LNCaP clone FGC (cell line): ENCODE results near the gene MACROD2.
A peak's percentile ranks its signal among the peaks of the same experiment; 100 is the strongest.

Experiments
- DNase-seq: peaks from one replicate; pipeline ENCODE4 v3.0.0-alpha.2; 2011; ENCODE audit warnings: low read depth
- H3K4me3 ChIP-seq: 2 replicates; pipeline ENCODE4 v1.5.1; 2011; ENCODE audit warnings: mild to moderate bottlenecking, low read depth, low read length, control low read depth
- TF ChIP-seq, protein P1 (sequence below): IDR thresholded peaks from 2 replicates; pipeline ENCODE4 v1.5.1; 2012; ENCODE audit warnings: mild to moderate bottlenecking; ENCODE audit not compliant: control insufficient read depth, insufficient read depth; ENCODE audit errors: extremely low read depth

Gene MACROD2

DNA sequence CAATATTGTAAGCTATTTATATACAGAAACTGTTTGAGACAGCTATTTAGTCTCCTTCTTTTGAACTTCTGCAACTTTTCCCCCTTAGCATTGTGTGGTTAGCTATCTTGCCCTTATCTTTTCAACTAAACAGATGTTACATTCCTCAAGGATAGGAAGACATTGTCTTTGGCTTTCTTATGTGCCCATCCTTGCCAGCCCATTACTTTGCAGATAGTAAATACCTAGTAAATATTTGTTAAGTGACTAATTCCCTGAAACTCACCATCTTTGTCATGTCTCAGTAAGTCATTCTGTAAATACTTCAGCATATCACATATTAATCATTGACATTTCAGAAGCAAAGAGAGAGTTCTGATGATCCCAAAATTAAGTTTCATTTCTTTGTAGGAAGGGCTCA, 411.2 kb downstream of the MACROD2 start:
- TF ChIP-seq, protein P1, sequence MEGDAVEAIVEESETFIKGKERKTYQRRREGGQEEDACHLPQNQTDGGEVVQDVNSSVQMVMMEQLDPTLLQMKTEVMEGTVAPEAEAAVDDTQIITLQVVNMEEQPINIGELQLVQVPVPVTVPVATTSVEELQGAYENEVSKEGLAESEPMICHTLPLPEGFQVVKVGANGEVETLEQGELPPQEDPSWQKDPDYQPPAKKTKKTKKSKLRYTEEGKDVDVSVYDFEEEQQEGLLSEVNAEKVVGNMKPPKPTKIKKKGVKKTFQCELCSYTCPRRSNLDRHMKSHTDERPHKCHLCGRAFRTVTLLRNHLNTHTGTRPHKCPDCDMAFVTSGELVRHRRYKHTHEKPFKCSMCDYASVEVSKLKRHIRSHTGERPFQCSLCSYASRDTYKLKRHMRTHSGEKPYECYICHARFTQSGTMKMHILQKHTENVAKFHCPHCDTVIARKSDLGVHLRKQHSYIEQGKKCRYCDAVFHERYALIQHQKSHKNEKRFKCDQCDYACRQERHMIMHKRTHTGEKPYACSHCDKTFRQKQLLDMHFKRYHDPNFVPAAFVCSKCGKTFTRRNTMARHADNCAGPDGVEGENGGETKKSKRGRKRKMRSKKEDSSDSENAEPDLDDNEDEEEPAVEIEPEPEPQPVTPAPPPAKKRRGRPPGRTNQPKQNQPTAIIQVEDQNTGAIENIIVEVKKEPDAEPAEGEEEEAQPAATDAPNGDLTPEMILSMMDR: no peak
- no peak overlapping the region for H3K4me3 ChIP-seq
- peak; percentile 31 for DNase-seq

DNA sequence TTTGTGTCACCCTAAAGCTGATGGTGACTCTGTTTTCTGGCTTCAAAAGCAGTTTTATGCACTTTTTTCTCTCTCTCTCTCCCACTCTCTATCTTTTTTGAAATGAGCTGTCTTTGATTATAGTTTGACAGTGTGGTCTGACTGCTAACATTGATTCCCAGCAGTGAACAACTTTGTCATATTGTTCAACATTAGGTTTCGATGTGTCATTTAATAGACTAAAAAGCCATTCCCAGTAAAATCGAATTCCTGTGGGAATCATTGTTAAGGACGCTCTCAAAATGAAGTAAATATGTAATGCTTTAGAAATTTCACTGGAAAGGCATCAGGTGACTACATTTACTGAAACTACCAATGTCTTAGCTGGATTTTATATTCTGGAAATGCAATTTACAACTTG, 412.0 kb downstream of the MACROD2 start:
- H3K4me3 ChIP-seq: no peak overlapping the region

DNA sequence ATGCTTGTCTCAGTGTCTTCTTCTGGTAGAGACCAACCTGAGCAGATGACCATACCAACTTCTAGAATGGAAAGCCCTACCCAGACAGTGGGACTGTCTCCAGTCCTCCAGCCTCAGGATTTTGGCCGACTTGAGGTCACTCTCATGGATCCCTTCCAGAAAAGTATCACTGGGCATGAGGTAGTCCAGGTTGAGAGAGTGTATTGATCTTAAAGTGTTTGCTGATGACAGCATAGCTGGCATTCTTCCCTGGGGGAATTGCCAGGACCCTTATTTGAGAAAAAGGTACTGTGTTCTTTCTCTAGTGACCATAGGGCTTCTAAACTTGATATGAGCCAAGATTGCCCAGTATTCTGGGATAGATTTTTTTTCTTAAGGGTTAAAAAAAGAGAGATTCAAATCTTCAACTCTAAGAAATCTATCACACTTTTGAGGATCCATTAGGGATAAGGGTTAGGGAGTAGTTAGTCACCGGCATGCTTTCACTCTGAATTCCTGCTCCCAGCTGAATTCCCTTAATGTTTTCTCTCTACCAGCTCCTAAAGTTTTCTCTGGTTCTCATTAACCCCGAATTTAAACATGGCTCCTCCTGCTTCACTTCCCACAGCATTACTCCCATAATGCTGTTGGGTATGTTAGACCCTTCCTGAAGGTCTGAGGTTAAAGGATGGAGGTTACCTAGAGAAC, 415.7 kb downstream of the MACROD2 start:
- TF ChIP-seq, protein P1: no peak
- DNase-seq: no peak
- no peak overlapping the region for H3K4me3 ChIP-seq

More for the DNA sequence above, 412.0 kb downstream of the MACROD2 start:
- no peak for DNase-seq
- TF ChIP-seq, protein P1: no peak

DNA sequence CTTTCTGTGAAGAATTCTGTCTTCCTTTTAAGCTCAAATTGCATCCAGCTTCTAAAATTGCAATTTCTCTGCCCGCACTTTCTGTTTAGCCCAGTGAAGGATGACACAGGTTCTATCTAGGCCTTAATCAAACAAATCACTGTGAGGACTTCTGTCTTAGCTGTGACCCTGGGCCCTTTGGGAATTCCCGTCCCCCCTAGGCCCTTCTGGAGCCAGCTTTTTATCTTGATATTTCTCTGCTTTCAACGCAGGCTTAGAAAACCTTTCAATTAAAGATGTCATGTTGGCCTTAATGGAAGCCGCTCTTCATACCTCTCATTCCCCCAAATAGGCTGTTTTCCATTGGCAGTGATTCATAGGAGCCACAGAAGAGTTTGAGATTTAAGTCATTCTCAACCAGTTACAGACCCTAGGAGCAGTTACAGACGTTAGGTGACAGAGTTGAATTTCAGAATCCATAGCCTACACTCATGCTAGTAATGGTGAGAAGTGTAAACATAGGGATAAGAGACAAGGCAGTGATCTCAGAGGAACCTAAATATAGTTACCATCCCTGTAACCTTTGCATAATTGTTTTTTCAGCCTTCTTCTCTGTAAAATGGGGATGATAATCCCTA, 416.9 kb downstream of the MACROD2 start:
- no peak overlapping the region for H3K4me3 ChIP-seq

DNA sequence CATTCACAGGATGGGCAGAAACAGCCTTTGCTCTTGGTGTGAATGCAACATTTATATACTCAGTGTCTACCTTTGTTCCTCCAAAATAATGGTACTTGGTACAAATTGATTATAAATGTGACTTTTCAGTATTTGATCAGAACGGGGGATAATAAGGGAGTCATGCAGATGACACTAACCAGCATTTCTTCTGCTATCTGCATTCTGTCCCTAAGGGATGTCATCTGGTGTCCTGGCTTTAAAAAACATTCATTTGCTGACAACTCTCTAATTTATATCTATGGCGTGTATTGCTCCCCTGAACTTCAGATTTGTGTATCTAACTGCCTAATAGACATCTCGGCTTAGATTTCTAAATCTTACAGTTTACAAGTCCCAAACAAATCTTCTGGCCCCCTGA, 418.5 kb downstream of the MACROD2 start:
- no peak for DNase-seq
- TF ChIP-seq, protein P1: no peak
- H3K4me3 ChIP-seq: no peak overlapping the region

More for the DNA sequence above, 416.9 kb downstream of the MACROD2 start:
- no peak for DNase-seq
- TF ChIP-seq, protein P1: no peak

DNA sequence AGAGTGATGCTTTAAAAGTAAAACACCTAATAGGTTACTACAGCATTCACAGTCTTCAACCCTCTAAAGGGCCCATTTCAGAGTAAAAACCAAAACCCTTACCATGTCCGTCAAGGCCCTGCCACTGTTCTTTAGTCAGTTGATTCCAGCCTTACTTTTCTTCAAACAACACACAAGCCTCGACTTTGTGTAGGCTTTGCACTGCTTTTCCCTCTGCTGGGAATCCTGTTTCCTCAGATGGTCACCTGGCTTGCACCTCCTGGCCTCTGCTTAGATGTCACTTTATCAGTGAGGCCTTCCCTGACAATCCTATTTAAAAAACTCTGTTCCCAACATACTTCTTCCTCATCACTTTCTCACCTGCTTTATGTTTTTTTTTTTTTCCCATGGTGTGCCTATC, 419.2 kb downstream of the MACROD2 start:
- DNase-seq: no peak
- H3K4me3 ChIP-seq: no peak overlapping the region
- TF ChIP-seq, protein P1: no peak
